HG02884 (cell line): ENCODE measurements around the gene ADAM10.

Experiments used
- ATAC-seq: cut with Tn5 transposase; IDR thresholded peaks from one replicate; pipeline ENCODE4 v1.9.1; 2021; ENCODE audit warnings: mild to moderate bottlenecking, moderate library complexity; ENCODE audit not compliant: unreplicated experiment

ADAM10 gene

DNA sequence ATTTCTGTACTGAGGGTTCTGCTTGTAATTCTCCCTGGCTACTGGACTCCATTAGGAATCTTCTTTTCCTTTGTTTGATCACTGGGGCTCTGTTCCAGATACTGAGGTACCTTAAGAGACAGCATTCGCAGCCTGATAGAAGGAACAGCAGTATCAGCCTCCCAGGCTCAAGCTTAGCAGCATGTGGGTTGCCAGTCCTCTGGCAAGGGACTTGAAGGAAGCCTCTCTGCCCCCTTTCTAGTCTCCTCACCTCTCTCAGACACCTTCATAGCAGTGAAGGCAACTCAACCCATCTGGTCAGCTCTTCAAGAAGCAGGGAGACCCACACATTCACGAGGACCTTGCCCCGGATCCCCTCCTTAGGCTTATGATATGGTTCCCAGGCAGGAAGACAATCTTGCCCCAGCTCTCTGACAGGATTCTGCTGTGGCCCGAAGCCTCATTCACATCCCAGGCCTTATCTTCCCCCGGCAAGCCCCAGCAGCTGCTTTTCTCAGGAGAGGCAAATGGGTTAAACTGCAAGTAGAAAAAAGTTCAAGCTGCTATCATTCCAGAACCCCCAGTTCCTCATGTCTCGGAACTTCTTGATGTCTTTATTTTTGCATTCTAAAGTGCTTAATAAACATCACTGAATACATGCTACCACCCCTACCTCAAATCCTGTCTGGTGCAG is 164.6 kb downstream of the ADAM10 start:
- ATAC-seq = no peak

DNA sequence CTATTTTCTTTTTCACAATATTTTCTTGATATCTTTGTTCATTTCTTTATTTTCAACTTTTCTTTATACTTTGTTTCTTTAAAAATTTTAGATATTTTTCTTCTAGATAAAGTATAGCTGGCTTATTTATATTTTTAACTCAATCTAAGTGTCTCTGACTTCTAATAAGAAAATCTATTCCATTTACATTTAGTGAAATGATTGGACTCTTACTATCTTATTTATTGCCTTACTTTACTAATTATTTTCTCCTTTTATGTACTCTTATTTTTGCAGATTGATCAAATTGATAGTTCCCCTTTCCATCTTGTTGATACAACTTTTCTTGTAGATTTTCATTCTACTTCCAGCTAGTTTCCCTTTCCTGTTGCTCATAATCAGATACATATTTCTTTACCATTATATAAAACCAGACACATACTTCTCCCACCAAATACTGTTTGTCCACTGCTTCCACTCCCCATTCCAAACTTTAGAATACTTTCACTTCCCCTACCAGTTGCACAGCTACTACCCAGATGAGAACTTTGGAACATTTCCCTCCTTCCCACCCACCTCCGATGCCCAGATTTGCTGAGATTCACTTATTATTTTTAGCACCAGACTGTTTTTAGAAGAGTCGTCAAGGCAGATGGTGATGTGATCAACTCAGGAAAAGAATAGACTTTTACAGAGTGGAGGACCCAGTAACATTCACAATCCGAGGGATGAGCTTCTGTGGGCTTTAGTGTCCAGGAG is 166.2 kb downstream of the ADAM10 start:
- ATAC-seq = no peak

DNA sequence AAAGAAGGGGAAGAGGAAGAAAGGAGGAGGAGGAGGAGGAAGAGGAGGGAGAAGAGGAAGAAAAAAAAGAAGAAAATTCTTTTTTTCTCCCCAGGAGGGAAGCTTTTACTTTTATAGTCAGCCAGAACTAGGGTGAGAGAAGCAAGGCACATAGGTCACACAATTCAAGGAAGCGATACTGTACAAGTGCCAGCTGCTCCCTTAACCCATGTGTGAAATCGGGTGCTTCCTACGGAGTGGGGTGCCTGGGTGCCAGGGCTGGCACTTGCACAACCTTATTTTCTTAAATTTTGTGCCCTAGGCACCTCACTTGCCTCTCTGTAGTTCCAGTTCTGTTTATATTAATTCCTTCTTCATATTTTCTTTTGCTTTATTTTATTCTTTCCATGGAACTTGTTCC is 167.3 kb downstream of the ADAM10 start:
- ATAC-seq = no peak

DNA sequence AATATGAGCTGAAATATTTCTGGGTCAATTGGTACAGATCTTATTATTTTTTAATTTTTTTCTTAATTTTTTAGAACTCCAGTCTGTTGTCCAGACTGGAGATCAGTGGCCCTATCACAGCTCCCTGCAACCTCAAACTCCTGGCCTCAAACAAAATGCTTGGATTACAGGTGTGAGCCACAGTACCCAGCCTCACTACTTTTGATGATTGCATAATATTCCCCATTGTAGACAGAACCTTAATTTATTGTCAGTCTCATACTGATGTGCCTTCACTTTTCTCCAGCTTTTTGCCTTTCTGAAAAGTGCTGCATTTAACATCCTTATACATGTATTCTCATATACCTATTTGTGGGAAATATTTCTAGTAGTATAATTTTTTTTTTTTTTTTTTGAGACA is 172.8 kb downstream of the ADAM10 start:
- ATAC-seq = no peak

DNA sequence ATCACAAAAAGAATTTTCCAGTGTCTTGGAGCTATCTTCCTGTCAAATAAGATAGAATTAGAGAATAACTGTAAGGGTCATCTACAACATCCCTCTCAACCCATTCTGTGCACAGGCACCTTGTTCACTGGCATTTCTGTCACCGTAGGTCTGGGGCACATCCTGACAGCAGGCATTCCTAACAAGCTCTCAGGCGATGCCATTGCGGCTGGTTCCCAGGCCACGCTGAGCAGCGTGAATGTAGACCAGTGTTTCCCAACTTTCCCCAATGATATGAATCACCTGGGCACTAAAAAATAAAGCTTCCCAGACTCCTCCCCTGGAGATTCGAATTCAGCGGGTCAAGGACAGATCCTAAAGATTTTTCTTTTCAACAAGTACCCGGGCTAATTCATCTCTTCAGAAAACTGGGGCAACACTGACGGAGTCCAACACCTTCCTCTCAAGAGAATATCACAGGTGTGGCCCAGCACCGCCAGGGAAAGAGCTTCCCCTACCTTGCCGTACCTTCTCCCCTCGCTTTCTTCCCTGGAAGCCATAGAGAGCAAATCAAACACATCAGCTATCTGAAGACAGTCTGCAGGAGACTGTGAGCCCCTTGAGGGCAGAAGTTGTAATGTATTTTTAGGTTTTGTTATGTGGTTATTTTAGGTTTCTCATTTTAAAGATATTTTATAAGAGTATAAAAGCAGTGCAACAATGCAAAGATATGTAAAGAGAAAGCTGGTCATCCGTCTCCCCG is 174.3 kb downstream of the ADAM10 start:
- no peak for ATAC-seq

DNA sequence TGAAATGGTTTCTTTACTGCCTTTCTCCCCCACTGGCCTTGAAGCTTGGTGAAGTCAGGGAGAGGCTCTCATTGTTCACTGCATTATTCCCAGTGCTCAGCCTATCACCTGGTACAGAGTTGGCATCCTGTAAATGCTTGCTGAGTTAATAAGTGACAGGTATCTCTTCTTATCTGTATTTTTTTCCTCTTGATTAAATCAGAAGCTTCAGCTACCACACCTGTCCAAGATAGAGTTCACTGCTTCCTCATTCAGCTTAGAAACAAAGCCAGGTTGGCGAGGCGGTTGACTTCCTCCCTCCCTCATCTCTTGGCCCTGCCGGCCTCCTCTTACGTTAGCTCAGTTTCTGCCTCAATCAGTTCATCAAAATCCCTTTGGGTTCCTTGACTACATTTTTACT is 174.9 kb downstream of the ADAM10 start:
- no peak for ATAC-seq

DNA sequence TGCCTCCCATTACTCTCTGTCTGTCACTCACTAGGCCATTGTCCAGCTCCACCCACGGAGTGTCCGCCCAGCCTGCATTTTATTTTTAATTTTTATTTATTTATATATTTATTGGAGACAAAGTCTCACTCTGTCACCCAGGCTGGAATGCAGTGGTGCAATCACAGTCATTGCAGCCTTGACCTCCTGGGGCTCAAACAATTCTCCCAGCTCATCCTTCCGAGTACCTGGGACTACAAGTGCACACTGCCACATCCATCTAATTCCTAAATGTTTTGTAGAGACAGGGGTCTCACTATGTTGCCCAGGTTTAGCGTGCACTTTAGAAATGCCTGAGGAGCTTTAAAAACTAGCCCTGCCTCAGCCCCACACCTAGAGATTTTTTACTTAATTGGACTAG is 176.2 kb downstream of the ADAM10 start:
- ATAC-seq = no peak

DNA sequence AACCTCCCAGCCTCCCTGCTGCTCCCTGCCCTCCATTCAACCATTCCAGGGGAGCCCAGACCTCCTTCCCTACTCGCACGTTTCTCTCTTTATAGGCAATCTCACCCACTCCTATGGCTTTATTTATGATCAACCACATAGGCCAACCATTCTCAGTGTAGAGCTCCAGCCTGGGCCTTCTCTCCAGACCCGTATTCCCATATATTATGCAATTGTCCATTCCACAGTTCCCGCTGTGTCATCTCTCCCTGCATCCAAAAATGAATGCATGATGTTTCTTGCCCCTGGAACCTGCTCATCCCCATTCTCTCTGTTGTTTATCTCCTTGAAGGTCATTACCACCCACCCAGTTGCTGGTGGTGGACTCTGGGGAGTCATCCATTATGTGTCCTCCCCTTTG is 177.0 kb downstream of the ADAM10 start:
- ATAC-seq = no peak

DNA sequence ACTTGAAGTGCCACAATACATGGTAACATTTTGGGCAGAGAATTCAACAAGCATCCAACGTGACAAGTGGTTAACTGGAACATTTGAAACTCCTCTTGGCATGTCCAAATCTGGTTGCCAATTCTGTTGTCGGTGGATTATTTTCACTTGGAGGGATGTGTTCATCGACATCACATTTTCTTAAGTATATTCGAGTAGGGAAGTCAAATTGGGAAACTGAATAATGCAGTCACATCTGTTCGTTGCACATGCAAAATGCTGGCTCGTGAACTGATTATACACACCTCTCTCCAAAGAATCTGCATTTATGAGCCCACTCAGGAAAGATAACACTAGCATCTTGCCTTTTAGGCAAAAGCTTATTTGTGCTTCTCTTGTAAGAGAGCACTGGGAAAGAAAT is 178.0 kb downstream of the ADAM10 start:
- no peak for ATAC-seq

DNA sequence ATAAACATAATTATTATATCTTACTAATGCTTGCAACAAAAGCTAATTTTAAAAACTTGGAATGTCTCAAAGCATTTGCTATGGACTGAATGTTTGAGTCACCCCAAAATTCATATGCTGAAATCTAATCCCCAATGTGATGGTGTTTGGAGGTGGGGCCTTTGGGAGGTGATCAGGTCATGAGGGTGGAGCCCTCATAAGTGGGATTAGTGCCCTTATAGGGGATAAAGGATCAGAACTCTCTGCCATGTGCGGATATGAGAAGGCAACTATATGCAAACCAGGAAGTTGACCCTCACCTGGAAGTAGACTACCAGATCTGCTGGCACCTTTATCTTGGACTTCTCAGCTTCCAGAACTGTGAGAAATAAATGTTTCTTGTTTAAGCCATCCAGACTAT is 180.1 kb downstream of the ADAM10 start:
- no peak for ATAC-seq

DNA sequence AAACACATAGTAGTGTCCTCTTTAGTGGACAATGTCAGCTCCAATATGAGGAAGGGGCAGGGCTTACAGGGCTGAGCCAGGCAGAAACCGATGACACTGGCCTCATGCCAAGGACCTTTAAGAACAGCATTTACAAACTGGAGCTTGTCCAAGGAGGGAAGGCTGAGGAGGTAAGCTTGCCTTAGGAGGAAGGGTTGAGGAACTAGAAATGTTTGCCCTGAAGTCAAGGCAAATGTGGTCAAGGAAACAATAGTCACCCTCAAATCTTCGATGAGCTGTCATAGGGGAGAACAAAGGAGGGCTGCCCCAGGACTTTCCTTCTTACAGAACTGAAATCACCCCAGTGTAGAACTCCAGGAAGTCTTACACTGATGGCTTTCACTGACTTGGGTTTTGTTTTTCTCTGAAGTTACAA is 181.3 kb downstream of the ADAM10 start:
- no peak for ATAC-seq

DNA sequence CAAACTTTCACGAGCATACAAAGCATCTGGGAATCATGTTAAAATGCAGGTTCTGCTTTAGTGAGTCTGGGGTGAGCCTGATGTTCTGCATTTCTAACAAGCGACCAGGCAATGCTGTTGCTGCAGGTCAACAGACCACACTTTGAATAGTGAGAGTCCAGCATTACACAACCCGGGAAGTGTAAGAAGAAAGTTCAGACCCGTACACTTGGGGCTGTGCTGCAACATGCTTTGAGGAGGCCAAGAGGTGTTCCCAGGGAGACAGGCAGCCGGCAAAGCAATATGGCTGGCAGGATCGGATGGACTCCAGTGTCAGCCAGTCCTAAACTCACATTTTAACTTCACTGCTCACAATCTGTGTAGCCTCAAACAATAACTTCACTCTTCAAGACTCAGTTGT is 183.5 kb downstream of the ADAM10 start:
- ATAC-seq = no peak

DNA sequence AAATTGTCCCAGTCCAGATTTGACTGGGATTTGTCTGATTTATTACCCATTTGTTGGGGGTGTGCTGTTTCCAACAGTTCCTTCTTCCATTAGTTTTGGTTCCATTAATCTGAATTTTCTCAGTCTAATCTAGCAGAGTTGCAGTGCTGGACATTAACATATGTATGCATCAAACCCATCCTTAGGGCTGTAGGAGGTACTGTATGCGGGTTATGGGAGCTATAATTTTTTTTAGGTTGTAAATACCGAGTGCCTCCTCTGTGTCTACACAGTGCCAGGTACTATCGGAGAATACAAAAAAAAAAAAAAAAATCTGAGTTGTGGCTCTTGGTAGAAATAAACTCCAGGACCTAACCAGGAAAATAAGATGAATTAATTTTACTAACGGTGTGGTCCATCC is 183.9 kb downstream of the ADAM10 start:
- ATAC-seq = no peak

DNA sequence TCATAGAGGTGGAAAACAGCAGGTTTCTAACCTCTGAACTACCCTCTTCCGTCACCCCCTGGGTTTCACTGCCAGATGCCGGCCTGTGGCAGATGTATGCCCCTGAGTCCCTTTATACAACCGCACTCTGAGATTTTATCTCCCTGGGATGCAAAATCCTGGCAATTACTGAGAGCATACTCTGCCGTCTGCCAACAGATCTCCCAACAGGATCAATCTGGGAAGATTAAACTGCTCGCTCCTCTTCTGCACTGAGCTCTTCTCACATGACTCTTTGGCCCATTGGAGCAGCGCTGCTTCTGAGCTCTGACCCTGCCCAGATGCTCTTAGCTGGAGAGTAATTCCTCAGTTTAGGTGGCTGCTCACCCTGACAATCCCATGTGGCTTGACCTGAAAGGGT is 184.5 kb downstream of the ADAM10 start:
- ATAC-seq = no peak

DNA sequence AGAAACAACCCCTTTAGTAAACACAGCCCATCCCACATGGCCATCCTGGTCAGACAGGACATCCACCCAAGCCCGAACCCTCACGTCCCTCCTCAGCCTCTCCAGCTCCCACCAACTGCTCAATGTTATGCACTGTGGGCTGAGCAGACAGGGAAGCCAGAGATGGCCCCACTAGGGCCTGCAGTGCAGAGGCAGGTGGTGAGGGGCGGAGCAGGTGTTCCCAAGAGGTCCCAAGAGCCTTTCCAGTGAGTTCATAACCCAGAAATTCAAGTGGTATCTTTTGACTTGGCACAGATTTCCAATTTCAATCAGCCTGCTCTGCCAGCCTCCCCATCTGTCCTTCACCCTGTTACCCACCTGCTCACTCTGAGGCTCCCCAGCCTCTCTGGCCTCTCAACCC is 187.4 kb downstream of the ADAM10 start:
- no peak for ATAC-seq

DNA sequence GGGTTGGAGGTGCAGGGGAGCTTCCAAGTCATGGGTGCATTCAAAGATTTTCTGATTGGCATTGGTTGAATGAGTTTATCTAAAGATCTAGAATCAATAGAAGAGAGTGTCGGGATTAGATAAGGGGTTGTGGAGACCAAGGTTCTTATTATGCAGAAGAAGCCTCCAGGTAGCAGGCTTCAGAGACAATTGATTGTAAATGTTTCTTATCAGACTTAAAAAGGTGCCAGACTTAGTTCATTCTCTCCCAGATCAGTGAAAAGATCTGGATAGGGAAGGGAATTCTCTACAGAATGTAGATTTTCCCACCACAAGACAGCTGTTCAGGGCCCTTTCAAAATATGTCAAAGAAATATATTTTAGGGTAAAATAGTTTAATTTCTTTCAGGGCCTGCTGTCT is 188.2 kb downstream of the ADAM10 start:
- ATAC-seq = no peak

DNA sequence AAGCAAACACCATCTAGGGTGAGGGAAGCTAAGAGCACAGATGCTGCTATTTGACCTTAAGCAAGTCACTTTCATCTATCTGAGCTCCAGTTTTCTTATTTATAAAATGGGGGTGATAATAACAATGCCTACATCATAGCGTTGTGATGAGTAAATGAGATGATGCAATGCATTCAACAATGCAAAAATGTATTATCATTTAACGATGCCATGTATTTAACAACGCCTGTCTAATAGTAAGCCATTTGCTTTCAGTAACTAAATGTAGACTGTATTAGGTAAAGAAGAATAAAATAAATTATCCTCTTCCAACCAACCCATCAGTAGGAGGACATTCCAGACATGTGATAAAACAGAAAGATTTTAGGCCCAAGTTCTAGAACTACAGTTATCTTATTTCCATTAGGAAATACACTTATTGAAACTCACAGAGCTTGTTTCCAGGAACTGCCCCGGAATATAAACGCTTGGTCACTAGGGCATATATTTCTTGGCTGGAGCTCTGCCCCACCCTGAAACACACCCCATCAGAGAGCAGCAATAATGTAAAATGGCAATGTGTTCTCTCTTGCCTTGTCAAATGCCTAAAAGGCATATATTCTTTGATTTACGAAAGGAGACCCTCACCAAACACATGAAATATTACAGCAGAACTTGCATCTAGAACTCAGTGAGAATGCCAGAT is 189.5 kb downstream of the ADAM10 start:
- no peak for ATAC-seq

DNA sequence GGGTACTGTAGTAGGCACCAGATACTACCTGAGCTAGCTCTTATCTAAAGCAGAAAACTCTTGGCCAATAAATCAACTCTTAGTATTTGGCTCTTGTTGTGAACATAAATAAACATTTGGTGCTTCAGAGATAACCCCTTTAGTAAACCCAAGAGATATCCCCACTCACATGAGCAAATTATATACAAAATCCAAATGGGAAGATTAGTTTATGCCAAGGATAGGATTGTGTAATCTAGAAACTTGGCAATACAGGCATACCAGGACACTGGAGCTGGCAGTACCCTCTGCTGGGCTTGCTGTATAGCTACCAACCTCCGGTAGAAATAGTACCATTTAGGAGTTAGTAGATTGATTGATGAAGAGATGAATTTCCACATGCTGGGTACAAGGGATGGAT is 190.7 kb downstream of the ADAM10 start:
- no peak for ATAC-seq

DNA sequence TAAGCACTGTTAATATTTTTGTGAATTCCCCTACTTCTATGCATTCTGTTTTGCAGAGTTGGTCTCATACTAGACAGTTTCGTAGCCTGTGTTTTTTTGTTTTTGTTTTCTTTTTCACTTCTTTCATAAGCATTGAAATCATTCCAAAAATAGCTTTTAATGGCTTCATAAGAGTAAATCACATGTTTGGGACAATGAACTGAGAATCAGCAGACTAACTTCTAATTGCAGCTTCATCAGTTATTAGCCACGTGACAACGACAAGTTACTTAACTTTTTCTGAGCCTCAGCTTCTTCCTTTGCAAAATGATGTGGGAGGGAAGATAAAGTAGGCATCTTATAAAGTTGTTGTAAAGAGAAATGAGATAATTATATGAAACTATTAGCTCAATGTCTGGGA is 193.0 kb downstream of the ADAM10 start:
- ATAC-seq = no peak

DNA sequence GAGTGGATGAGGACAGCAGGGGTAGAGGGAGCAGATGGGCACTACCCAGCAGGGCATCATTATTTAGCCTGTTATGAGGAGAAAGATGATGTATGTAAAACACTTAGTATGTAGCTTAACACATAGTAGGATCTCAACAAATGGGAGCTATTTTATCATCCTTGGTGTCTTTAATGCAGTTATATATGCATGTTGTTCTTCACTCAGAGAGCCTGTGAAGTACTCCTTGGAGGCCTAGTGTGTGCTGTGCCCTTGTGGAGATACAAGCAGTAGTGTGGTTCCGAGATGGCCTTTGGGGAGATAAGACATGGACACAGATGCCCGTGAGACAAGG is 193.5 kb downstream of the ADAM10 start:
- ATAC-seq = no peak

DNA sequence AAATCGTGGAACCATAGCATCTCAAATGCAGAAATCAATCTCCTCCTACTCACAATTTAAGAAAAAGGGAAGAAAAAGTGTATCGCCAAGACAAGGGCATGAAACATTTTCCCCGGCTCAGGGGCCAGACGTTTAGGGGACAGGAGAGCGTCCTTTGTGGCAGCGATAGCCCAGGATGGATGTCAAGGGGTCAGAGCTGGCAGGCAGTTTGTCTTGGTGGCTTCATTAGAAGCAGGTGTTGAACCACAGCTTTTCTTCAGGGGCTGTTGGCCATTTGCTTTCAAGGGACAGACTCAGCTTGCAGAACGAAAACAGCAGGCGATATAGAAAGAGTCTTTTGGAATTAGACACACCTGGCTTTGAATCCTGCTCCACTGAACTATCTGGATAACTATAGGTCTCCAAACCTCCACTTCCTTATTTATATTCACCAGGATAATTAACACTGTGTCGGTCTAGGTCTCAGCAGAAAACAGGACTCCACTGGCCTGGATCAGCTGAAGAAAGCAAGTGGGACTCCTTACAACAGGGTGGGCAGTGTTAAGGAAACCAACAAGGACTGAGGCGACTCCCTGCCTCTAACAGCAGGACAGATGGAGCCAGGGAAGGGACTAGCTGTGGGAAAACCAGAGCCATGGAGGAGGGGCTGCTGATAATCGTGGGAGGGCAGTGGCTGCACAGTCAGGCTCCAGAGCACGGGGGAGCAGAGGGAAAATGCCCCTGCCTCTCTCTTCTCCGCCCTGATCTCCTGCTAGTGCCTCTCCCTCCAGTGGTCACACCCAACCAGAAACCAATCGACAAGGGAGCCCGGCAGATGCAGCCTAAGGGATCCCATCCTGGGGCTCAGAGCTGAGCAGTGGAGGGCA is 194.1 kb downstream of the ADAM10 start:
- no peak for ATAC-seq
